Activated CD8-positive, alpha-beta memory T cell treated with anti-CD3 and anti-CD28 coated beads for 4 hours (primary cell): ENCODE data around the gene RXRA.

Source experiments
- DNase-seq, 2 donors: peaks; one replicate each; pipeline ENCODE4 v3.0.0-alpha.2; 2020; ENCODE audit warnings: low read depth in 2 of 2

RXRA gene

GRCh38 chr9:134451700-134452458, 125.6 kb downstream of the RXRA start:
- DNase-seq, result no peak

DNA sequence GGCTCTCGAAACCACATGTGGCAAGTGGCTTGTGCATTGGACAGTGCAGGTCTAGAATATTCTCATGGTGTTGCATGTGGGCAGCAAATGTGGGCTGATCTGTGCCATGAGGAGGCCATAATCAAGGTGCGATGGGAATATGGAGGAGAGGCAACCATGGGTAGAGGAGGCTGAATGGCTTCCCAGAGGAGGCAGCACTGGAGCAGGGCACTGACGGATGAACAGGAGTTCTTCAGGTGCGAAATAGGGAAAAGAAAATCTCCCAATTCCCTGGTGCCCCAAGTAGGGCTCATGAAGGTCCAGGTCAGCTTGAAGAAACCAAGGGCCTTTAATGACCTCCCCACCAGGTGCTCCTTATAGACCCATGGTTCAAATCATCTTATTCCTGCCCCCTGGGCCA, 126.5 kb downstream of the RXRA start:
- no peak for DNase-seq

GRCh38 chr9:134453776-134454475, 127.7 kb downstream of the RXRA start:
- no peak for DNase-seq

DNA sequence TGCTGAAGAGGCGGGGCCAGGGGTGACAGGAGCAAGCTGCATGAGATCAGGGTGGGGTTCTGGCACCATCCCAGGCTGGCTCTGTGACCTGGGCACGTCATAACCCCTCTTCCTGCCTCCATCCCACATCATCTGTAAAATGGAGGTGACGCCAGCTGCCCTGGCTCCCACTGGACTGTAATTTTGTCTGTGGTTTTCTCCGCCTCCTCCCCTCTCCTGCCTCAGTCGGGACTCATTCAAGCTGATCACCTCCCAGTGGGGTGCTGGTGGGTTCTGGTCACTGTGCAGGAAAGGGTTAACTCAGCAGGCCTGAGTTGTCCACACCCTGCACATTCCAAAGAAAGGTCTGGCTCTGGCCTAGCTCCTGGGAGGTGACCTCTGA, 128.2 kb downstream of the RXRA start:
- DNase-seq, result no peak

DNA sequence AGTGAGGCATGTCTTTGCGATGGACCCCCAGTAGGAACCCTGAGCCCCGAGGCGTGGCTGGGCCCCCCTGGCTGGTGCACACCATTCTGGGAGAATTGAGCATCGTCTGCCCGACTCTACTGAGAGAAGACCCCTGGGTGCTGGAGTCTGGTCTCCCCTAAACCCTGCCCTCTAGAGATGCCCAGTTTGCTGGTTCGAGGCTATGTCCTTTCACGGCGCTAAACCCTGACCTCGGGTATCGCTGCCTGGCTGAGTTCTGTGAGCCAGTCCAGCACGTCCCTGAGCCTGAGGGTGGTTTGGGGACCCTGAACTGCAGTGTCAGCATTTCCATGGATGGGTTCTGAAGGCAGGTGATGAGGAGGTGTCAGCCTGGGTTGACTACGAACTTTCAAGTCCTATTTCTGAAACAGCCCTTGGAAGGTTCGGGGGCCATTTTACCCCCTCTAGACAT, 128.8 kb downstream of the RXRA start:
- DNase-seq, result no peak

GRCh38 chr9:134455537-134455933, 129.3 kb downstream of the RXRA start:
- DNase-seq, result no peak

- peak; percentile 62 to 74 for DNase-seq
These were observed 129.9 kb downstream of the RXRA start for GRCh38 chr9:134455934-134456755.

DNA sequence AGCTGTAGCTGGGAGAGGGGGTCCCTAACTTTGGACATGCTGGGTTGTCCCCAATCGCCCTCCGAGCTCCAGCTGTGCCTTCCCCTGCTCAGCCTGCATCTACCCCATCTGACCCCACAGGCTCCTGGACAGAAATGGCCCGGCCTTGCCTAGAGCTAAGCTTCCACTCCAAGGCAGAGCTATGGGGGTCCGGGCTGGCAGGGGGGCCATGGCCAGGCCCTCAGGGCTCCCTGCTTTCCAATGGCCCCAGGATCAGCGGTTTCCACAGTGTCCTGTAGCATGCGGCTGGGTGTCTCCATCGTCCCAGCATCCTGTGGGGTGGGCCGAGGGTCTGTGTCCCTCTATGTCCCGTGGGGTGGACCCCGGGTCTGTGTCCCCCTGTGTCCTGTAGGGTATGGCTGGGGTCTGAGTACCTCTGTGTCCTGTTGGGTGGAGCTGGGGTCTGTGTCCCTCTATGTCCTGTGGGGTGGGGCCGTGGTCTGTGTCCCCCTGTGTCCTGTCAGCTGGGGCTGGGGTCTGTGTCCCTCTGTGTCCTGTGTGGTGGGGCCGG, 130.6 kb downstream of the RXRA start:
- no peak for DNase-seq

DNA sequence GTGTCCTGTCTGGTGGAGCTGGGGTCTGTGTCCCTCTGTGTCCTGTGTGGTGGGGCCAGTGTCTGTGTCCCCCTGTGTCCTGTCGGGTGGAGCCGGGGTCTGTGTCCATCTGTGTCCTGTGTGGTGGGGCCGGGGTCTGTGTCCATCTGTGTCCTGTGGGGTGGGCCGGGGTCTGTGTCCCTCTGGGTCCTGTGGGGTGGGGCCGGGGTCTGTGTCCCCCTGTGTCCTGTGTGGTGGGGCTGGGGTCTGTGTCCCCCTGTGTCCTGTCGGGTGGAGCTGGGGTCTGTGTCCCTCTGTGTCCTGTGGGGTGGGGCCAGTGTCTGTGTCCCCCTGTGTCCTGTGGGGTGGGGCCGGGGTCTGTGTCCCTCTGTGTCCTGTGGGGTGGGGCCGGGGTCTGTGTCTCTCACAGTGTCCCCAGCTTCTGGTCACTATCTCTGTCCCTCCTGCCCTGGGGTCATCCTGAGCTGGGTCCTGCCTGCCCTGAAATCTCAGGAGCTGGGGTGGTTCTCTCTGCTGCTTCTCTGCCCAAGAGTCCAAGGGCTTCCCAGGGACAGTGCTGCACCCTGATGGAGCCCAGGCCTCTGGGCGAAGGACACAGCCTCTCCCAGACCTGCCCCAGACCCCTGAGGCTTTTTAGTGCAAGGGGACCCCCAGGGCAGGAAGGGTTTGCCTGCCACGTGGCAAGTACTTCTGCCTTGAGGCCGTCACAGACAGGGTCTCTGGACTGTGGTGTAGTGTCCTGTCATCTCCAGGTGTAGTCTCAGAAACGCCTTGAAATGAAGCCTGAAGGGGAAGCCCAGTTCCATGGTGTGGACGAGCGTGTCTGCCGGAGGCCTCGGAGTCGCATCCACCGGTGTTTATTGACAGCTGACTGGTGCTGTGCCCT, 131.3 kb downstream of the RXRA start:
- DNase-seq, result no peak

GRCh38 chr9:134458207-134459108, 132.2 kb downstream of the RXRA start:
- DNase-seq, result no peak

GRCh38 chr9:134459164-134459563, 132.9 kb downstream of the RXRA start:
- no peak for DNase-seq

DNA sequence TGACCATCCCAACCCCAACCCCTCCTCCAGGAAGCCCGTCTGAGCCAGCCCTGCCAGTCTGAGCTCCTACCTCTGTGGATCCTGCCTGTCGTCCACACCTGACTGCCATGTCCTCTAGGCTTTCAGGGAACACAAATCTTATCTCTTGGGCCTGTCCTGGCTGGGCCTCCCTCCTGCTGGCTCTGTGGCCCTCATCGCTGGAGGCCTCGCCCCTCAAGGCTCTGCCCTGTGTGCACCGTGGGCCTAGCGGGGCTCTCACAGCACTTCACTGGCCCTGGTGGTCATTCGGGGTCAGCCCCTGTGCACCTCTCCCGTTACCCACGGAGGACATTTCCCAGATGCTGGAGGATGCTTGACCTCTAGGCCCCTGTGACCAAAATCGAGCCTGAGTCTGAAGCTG, 133.3 kb downstream of the RXRA start:
- DNase-seq, result no peak

DNA sequence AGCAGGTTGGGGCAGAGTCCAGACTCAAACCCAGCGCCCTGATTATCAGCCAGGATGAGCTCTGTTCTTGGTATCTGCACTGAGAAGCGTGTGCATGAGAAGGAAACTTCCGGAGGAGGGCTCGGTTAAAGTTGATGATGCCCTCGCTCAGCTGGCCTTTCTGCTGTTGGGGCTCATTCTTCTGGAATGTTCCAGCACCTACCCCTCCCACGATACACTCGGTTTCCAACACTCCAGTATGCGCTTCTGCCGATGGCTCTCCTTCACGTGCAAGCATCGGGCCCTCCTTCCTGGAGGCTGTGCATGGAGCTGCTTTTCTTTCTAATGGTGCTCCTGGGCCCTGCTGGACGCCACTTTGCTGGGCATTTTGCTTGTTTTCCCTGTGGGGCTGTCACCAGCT, 134.0 kb downstream of the RXRA start:
- DNase-seq, result no peak

GRCh38 chr9:134460896-134461295, 134.6 kb downstream of the RXRA start:
- DNase-seq, result no peak

DNA sequence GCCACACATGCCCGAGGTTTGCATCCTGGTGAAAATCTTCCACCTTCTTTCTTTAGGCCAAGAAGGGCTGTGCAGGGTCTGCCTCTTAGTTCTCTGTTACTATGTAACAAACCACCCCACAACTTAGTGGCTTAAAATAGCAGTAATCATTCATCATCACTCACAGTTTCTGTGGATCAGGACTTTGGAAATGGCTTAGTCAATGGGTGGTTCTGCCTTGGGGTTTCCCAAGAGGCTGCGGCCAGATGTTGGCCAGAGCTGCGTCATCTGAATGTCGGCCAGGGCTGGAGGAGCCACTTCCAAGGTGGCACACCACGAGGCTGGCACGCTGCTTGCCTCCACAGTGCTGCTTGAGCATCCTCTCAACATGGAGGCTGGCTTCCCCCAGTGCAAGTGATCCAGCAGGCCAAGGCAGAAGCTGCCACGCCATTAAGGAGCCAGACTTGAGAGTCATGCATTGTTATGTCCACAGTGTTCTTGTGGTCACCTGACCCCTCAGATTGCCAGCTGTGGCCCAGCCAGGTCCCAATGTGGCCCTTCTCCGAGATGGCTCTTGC, 135.2 kb downstream of the RXRA start:
- DNase-seq, result no peak

- DNase-seq, result no peak
These were observed 136.1 kb downstream of the RXRA start for GRCh38 chr9:134462318-134462717.

DNA sequence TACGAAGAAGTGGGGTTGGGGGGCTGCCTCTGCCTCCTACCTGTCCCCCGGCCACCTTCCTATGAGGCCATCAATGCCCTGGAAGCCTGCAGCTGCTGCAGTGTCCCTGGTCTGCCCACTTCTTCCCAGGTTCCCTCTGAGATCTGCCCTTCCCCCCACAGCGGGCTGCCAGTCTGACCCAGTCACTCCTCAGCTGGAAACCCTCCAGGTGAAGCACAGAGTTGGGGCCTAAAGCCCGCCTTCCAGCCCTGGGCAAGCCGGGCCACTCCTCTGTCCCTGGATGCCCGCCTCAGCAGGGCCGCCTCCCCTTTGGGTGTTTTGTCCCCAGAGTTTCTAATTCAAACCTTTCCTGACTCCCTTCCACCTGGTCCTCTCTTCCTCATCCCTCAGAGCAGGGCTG, 137.0 kb downstream of the RXRA start:
- DNase-seq, result no peak

DNA sequence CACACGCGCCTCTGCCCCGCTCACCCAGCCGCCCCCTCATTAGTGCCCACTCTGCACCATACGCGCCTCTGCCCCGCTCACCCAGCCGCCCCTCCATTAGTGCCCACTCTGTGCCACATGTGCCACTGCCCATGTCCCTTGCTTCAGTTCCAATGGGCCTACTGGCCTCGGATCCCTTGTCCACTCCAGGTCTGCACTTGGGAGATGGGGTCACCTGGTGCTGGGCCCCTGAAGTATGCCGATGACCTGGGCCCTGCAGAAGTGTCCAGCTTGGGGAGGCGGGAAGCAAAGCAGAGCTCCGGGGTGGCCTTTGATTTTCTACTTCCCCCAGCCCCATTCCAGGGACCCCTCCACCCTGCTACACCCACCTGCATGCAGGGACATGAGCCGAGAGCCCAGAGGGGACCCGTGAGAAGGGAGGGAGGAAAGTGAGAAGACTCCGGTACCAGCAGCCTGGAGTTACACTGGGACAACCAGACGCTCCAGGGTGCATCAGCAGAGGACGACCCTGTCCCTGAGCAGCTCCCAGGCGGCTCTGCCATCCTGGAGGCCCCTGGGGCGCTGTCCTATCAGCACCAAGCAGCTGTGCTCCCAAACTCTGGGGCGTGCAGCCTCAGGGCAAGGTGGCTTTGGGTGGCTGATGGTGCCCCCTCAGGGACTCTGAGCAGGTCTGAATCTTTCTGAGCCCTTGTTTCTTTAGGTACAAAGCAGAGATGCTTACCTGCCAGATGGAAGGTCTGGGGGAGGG, 140.8 kb downstream of the RXRA start:
- no peak for DNase-seq

GRCh38 chr9:134468358-134468757, 142.1 kb downstream of the RXRA start:
- no peak for DNase-seq
